ENCODE results near the gene C1orf210. TPM values are rescaled to one million over a fixed set of nuclear protein-coding genes. Genes with fewer than 3 reads are reported as not detected.

Gene C1orf210
- total and polyA plus RNA-seq, 9 of the 15 experiments (the other 6 are each of a cell fraction or from before 2014, with no cell fraction given): 0.21 TPM; not detected in 8

DNA sequence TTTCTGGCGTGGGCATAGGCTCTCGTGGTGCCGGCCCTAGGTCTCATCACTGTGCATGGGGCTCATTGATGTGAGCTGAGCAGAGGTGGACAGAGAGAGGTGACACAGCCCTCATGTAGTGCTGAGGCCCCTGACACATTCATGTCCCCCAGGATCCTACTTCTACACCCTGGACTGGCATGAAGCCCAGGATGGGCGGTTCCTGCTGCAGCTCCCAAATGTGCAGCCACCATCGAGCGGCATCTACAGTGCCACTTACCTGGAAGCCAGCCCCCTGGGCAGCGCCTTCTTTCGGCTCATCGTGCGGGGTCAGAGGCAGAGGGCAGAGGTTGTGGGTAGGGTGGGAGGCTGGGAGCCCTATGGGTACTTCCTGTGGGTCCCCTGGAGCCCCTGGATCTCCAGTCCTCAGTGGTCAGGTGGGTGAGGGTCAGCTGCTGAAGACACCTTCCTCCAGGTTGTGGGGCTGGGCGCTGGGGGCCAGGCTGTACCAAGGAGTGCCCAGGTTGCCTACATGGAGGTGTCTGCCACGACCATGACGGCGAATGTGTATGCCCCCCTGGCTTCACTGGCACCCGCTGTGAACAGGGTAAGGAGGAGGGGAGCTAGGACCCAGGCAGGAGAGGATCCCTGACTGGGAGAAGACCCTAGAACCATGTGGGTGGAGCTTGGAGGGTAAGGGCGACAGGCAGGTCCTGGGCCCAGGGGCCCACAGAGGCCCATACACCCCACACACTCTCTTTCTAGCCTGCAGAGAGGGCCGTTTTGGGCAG lies 21.5 kb upstream of the C1orf210 start:
- Histone ChIP-seq H3K27me3 (ENCODE audit: control insufficient read depth in 2 of 2, insufficient read depth in 2 of 2, low read length in 2 of 2) (peaks cover 23 to 93% of the 10 kb centered on the region in 2 experiments), H3K36me3 (ENCODE audit: control insufficient read depth, insufficient read depth, low read length) (no peaks in the 10 kb centered on the region), H3K9me1 (ENCODE audit: control insufficient read depth, insufficient read depth, low read length) (no peaks in the 10 kb centered on the region), H4K20me1 (replicated peaks; ENCODE audit: control insufficient read depth, insufficient read depth, low read length) (peaks cover 4% of the 10 kb centered on the region; the same call in 1 of the 2 replicates), H3K27ac (ENCODE audit: extremely low read depth, low read depth, low read length) (no peak overlapping the region), H3K79me2 (ENCODE audit: control insufficient read depth, insufficient read depth, low read length) (no peaks in the 10 kb centered on the region), H3K4me3 (no peak overlapping the region), H2AFZ (ENCODE audit: low read depth, low read length) (no peak overlapping the region), H3K4me2 (ENCODE audit: insufficient read depth, low read length) (no peak overlapping the region), H3K9me3 (replicated peaks; ENCODE audit: control insufficient read depth, insufficient read depth, low read depth, low read length) (0 out of 2 replicates have a peak, but pooled peaks cover 2% of the 10 kb centered on the region), H3K9ac (ENCODE audit: insufficient read depth in 1 of 2, low read depth in 2 of 2, low read length in 2 of 2) (peak overlapping the region in 1 of 2 experiments; percentile 10; a peak in 1 of 4 replicates), H3K4me1 (replicated peaks in 1 of 2; ENCODE audit: control insufficient read depth in 2 of 2, insufficient read depth in 2 of 2, low read length in 2 of 2) (peaks cover 4 to 19% of the 10 kb centered on the region in 2 experiments; a peak in 4 of 5 replicates)
- BruUV-seq (replicated peaks): no TSS peak
- ATAC-seq (no peak), FAIRE-seq (no peak), DNase-seq (ENCODE audit: extremely low read depth in 1 of 4, low spot score in 3 of 4) (no peak)
- 6% methylated on average over 17 of the region's 17 CpGs for WGBS (ENCODE audit: insufficient coverage, low coverage, missing lambda C conversion rate)
- ChIA-PET CTCF (ENCODE audit: low intra/inter-chr PET ratio) (no interaction called here), POLR2A (interaction anchor here (0.8 to 1.5 kb wide), 3 partner anchors 23 to 83 kb away, joined by 4 to 7 read pairs (median 4); partner anchors contain the start of genes MED8 and SZT2)
- intact Hi-C loops (cut with micrococcal nuclease) (no loop called here), in situ Hi-C loops (cut with MboI) (no loop called here)
- TF ChIP-seq PTBP1 (IDR thresholded peaks at IDR 0.05; ENCODE audit: low read depth, low read length) (no peak), ARID1B (IDR thresholded peaks at IDR 0.05) (no peak), MBD2 (IDR thresholded peaks at IDR 0.05; ENCODE audit: borderline replicate concordance, low read depth) (no peak), BACH1 (tag; IDR thresholded peaks at IDR 0.05) (no peak), HNRNPH1 (optimal IDR thresholded peaks at IDR 0.05; ENCODE audit: low read depth, low read length) (no peak), CREBBP (IDR thresholded peaks at IDR 0.05; ENCODE audit: low read depth, low read length) (no peak), ZNF695 (CRISPR knock-in tag; IDR thresholded peaks at IDR 0.05) (no peak)
- TF ChIP-seq, protein P1, sequence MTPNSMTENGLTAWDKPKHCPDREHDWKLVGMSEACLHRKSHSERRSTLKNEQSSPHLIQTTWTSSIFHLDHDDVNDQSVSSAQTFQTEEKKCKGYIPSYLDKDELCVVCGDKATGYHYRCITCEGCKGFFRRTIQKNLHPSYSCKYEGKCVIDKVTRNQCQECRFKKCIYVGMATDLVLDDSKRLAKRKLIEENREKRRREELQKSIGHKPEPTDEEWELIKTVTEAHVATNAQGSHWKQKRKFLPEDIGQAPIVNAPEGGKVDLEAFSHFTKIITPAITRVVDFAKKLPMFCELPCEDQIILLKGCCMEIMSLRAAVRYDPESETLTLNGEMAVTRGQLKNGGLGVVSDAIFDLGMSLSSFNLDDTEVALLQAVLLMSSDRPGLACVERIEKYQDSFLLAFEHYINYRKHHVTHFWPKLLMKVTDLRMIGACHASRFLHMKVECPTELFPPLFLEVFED (CRISPR knock-in tag; conservative IDR thresholded peaks at IDR 0.05): no peak
- TF ChIP-seq, protein P2, sequence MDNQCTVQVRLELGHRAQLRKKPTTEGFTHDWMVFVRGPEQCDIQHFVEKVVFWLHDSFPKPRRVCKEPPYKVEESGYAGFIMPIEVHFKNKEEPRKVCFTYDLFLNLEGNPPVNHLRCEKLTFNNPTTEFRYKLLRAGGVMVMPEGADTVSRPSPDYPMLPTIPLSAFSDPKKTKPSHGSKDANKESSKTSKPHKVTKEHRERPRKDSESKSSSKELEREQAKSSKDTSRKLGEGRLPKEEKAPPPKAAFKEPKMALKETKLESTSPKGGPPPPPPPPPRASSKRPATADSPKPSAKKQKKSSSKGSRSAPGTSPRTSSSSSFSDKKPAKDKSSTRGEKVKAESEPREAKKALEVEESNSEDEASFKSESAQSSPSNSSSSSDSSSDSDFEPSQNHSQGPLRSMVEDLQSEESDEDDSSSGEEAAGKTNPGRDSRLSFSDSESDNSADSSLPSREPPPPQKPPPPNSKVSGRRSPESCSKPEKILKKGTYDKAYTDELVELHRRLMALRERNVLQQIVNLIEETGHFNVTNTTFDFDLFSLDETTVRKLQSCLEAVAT (IDR thresholded peaks at IDR 0.05): no peak
- TF ChIP-seq, protein P3, sequence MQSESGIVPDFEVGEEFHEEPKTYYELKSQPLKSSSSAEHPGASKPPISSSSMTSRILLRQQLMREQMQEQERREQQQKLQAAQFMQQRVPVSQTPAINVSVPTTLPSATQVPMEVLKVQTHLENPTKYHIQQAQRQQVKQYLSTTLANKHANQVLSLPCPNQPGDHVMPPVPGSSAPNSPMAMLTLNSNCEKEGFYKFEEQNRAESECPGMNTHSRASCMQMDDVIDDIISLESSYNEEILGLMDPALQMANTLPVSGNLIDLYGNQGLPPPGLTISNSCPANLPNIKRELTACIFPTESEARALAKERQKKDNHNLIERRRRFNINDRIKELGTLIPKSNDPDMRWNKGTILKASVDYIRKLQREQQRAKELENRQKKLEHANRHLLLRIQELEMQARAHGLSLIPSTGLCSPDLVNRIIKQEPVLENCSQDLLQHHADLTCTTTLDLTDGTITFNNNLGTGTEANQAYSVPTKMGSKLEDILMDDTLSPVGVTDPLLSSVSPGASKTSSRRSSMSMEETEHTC (IDR thresholded peaks at IDR 0.05): no peak
- TF ChIP-seq, protein P4, sequence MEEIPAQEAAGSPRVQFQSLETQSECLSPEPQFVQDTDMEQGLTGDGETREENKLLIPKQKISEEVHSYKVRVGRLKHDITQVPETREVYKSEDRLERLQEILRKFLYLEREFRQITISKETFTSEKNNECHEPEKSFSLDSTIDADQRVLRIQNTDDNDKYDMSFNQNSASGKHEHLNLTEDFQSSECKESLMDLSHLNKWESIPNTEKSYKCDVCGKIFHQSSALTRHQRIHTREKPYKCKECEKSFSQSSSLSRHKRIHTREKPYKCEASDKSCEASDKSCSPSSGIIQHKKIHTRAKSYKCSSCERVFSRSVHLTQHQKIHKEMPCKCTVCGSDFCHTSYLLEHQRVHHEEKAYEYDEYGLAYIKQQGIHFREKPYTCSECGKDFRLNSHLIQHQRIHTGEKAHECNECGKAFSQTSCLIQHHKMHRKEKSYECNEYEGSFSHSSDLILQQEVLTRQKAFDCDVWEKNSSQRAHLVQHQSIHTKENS (CRISPR knock-in tag; IDR thresholded peaks at IDR 0.05): no peak
- TF ChIP-seq, protein P5, sequence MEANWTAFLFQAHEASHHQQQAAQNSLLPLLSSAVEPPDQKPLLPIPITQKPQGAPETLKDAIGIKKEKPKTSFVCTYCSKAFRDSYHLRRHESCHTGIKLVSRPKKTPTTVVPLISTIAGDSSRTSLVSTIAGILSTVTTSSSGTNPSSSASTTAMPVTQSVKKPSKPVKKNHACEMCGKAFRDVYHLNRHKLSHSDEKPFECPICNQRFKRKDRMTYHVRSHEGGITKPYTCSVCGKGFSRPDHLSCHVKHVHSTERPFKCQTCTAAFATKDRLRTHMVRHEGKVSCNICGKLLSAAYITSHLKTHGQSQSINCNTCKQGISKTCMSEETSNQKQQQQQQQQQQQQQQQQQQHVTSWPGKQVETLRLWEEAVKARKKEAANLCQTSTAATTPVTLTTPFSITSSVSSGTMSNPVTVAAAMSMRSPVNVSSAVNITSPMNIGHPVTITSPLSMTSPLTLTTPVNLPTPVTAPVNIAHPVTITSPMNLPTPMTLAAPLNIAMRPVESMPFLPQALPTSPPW (CRISPR knock-in tag; IDR thresholded peaks at IDR 0.05): no peak
